SHP77 treated with DMSO at 0.1 percent for 48 hours (cell line): ENCODE data around the gene SORL1.

Source experiments
- DNase-seq: peaks from one replicate; lab custom pipeline; 2025; lab: John Stamatoyannopoulos, UW

The SORL1 gene

GRCh38 chr11:121661880-121662486 lies 209.9 kb downstream of the SORL1 start:
- DNase-seq: no peak

GRCh38 chr11:121664144-121664543 lies 212.0 kb downstream of the SORL1 start:
- no peak for DNase-seq

GRCh38 chr11:121665206-121665838 lies 213.2 kb downstream of the SORL1 start:
- no peak for DNase-seq

- DNase-seq: no peak
Measured at GRCh38 chr11:121667836-121668235, 215.7 kb downstream of the SORL1 start.

GRCh38 chr11:121669422-121669821 lies 217.3 kb downstream of the SORL1 start:
- no peak for DNase-seq

GRCh38 chr11:121670266-121670665 lies 218.2 kb downstream of the SORL1 start:
- no peak for DNase-seq

- DNase-seq: no peak
Measured at GRCh38 chr11:121670805-121671282, 218.7 kb downstream of the SORL1 start.

- no peak for DNase-seq
Measured at GRCh38 chr11:121671283-121672168, 219.4 kb downstream of the SORL1 start.

- DNase-seq: no peak
Measured at GRCh38 chr11:121672630-121673487, 220.7 kb downstream of the SORL1 start.

GRCh38 chr11:121681550-121682268 lies 229.6 kb downstream of the SORL1 start:
- DNase-seq: no peak
